ENCODE results near the gene SDC4.

GRCh38 chr20:45346851-45347250 is 1.4 kb downstream of the SDC4 start:
- TF ChIP-seq CTCF (conservative IDR thresholded peaks at IDR 0.05 in 1 of 2, IDR thresholded peaks at IDR 0.05 in 1 of 2; ENCODE audit: extremely low read depth in 1 of 2, insufficient read depth in 1 of 2, low read depth in 1 of 2, low read length in 2 of 2): no peak
- no peak for TF ChIP-seq EZH2 (IDR thresholded peaks at IDR 0.05; ENCODE audit: borderline replicate concordance, low read length)
